Activated CD4-positive, alpha-beta T cell treated with anti-CD3 and anti-CD28 coated beads for 36 hours (primary cell): ENCODE measurements around the gene GAD2. TPM values are rescaled to one million over a fixed set of nuclear protein-coding genes. Genes with fewer than 3 reads are reported as not detected.

Source experiments
- ATAC-seq: fragments of 200-7000 bp; cut with Tn5 transposase; one replicate; pipeline ENCODE4 v1.10.0; 2021; ENCODE audit warnings: mild to moderate bottlenecking, moderate library complexity
- CTCF ChIA-PET: fragments of 350-600 bp; sonication (Branson Sonifier 250); formaldehyde crosslinking; loops from one replicate; lab custom pipeline; 2021; ENCODE audit warnings: antibody characterized with exemption; lab: Charles Lee
- POLR2A ChIA-PET: fragments of 350-600 bp; sonication (Branson Sonifier 250); formaldehyde crosslinking; loops from one replicate; lab custom pipeline; 2021; ENCODE audit warnings: antibody characterized with exemption, inconsistent platforms; lab: Charles Lee
- DNase-seq: peaks from one replicate; pipeline ENCODE4 v3.0.0-alpha.2; 2020
- H3K27ac Mint-ChIP-seq: one replicate; pipeline ENCODE4 v1.8.0; 2021; ENCODE audit warnings: mixed read lengths
- H3K27me3 Mint-ChIP-seq: one replicate; pipeline ENCODE4 v1.8.0; 2021; ENCODE audit warnings: mixed read lengths
- H3K36me3 Mint-ChIP-seq: one replicate; pipeline ENCODE4 v1.8.0; 2021; ENCODE audit warnings: low read depth, mixed read lengths
- H3K4me1 Mint-ChIP-seq: one replicate; pipeline ENCODE4 v1.8.0; 2021; ENCODE audit warnings: mixed read lengths
- H3K4me3 Mint-ChIP-seq: one replicate; pipeline ENCODE4 v1.8.0; 2021; ENCODE audit warnings: mild to moderate bottlenecking, moderate library complexity, mixed read lengths
- H3K9me3 Mint-ChIP-seq: one replicate; pipeline ENCODE4 v1.8.0; 2021; ENCODE audit warnings: low read depth, mixed read lengths
- intact Hi-C, 2 experiments: fragments of 100-400 bp; cut with DNase I in 1 of 2; cut with micrococcal nuclease in 1 of 2; formaldehyde crosslinking; loops; one replicate each; pipeline versions ENCODE4 v1.14.2 to v1.15.1; 2022 to 2024; cut with DNase I, micrococcal nuclease
- total RNA-seq, 2 experiments: library from RNA; stranded (reverse); gene quantifications; one replicate each; pipeline ENCODE4 v1.2.3, GENCODE V29; 2021

The GAD2 gene
- total RNA-seq, 2 experiments from 2014 or later: not detected

GRCh38 chr10:26225322-26225721 lies 8.7 kb downstream of the GAD2 start:
- H3K4me3 Mint-ChIP-seq: no peak overlapping the region
- H3K27me3 Mint-ChIP-seq: peaks cover 50% of the 10 kb centered on the region
- intact Hi-C loops: no loop called here
- H3K4me1 Mint-ChIP-seq: no peaks in the 10 kb centered on the region
- ChIA-PET POLR2A (no interaction called here), CTCF (interaction anchor here (0.6 to 0.8 kb wide), 2 partner anchors 285 to 386 kb away, joined by 3 read pairs; no protein-coding TSS in a partner anchor)
- no peaks in the 10 kb centered on the region for H3K9me3 Mint-ChIP-seq
- H3K27ac Mint-ChIP-seq: no peak overlapping the region
- H3K36me3 Mint-ChIP-seq: no peaks in the 10 kb centered on the region
- ATAC-seq (no peak), DNase-seq (no peak)

GRCh38 chr10:26227786-26228185 lies 11.2 kb downstream of the GAD2 start:
- Mint-ChIP-seq H3K27me3 (peaks cover 33% of the 10 kb centered on the region), H3K9me3 (no peaks in the 10 kb centered on the region), H3K4me1 (no peaks in the 10 kb centered on the region), H3K4me3 (no peak overlapping the region), H3K27ac (no peak overlapping the region), H3K36me3 (no peaks in the 10 kb centered on the region)
- ATAC-seq (no peak), DNase-seq (no peak)
- intact Hi-C loops: no loop called here
- ChIA-PET POLR2A (no interaction called here), CTCF (no interaction called here)

GRCh38 chr10:26232174-26232573 lies 15.6 kb downstream of the GAD2 start:
- no peak for ATAC-seq
- no peaks in the 10 kb centered on the region for H3K36me3 Mint-ChIP-seq
- H3K27me3 Mint-ChIP-seq: peaks cover 24% of the 10 kb centered on the region
- DNase-seq: no peak
- H3K9me3 Mint-ChIP-seq: no peaks in the 10 kb centered on the region
- CTCF ChIA-PET: no interaction called here
- H3K4me1 Mint-ChIP-seq: no peaks in the 10 kb centered on the region
- POLR2A ChIA-PET: no interaction called here
- H3K4me3 Mint-ChIP-seq: no peak overlapping the region
- no peak overlapping the region for H3K27ac Mint-ChIP-seq
- intact Hi-C loops: no loop called here

- Mint-ChIP-seq H3K4me1 (no peaks in the 10 kb centered on the region), H3K27me3 (peaks cover 20% of the 10 kb centered on the region), H3K9me3 (no peaks in the 10 kb centered on the region), H3K4me3 (no peak overlapping the region), H3K36me3 (no peaks in the 10 kb centered on the region), H3K27ac (no peak overlapping the region)
- DNase-seq (no peak), ATAC-seq (no peak)
- ChIA-PET CTCF (interaction anchor here (0.8 kb wide), 1 partner anchor 163 kb away, joined by 4 read pairs; no protein-coding TSS in a partner anchor), POLR2A (no interaction called here)
- intact Hi-C loops: no loop called here
Observed at GRCh38 chr10:26235761-26236160, 19.2 kb downstream of the GAD2 start.

- H3K4me1 Mint-ChIP-seq: no peaks in the 10 kb centered on the region
- H3K36me3 Mint-ChIP-seq: no peaks in the 10 kb centered on the region
- ChIA-PET POLR2A (interaction anchor here (0.6 kb wide), 2 partner anchors 33 to 586 kb away, joined by 3 to 4 read pairs; no protein-coding TSS in a partner anchor), CTCF (no interaction called here)
- DNase-seq: no peak
- peaks cover 27% of the 10 kb centered on the region for H3K27me3 Mint-ChIP-seq
- H3K9me3 Mint-ChIP-seq: no peaks in the 10 kb centered on the region
- no peak overlapping the region for H3K4me3 Mint-ChIP-seq
- intact Hi-C loops: no loop called here
- peak; percentile 53 for ATAC-seq
- H3K27ac Mint-ChIP-seq: no peak overlapping the region
Observed at GRCh38 chr10:26238378-26238777, 21.8 kb downstream of the GAD2 start.

GRCh38 chr10:26242706-26243350 lies 26.3 kb downstream of the GAD2 start:
- H3K4me1 Mint-ChIP-seq: no peaks in the 10 kb centered on the region
- peaks cover 22% of the 10 kb centered on the region for H3K27me3 Mint-ChIP-seq
- POLR2A ChIA-PET: no interaction called here
- no peak overlapping the region for H3K27ac Mint-ChIP-seq
- intact Hi-C loops: no loop called here
- H3K9me3 Mint-ChIP-seq: no peaks in the 10 kb centered on the region
- DNase-seq (no peak), ATAC-seq (no peak)
- no peak overlapping the region for H3K4me3 Mint-ChIP-seq
- H3K36me3 Mint-ChIP-seq: no peaks in the 10 kb centered on the region
- CTCF ChIA-PET: interaction anchor here (0.7 to 1.1 kb wide), 3 partner anchors 9 to 311 kb away, joined by 3 to 5 read pairs (median 3); no protein-coding TSS in a partner anchor

GRCh38 chr10:26243351-26243720 lies 26.8 kb downstream of the GAD2 start:
- no peaks in the 10 kb centered on the region for H3K9me3 Mint-ChIP-seq
- POLR2A ChIA-PET: no interaction called here
- ATAC-seq (no peak), DNase-seq (no peak)
- no peak overlapping the region for H3K4me3 Mint-ChIP-seq
- no peaks in the 10 kb centered on the region for H3K4me1 Mint-ChIP-seq
- H3K27me3 Mint-ChIP-seq: peaks cover 19% of the 10 kb centered on the region
- CTCF ChIA-PET: interaction anchor here (0.8 to 1.1 kb wide), 2 partner anchors 10 to 312 kb away, joined by 3 to 5 read pairs; no protein-coding TSS in a partner anchor
- no peak overlapping the region for H3K27ac Mint-ChIP-seq
- no peaks in the 10 kb centered on the region for H3K36me3 Mint-ChIP-seq
- intact Hi-C loops: no loop called here

GRCh38 chr10:26249681-26250080 lies 33.1 kb downstream of the GAD2 start:
- no peak for DNase-seq
- no peak overlapping the region for H3K27ac Mint-ChIP-seq
- H3K4me1 Mint-ChIP-seq: no peaks in the 10 kb centered on the region
- POLR2A ChIA-PET: no interaction called here
- H3K36me3 Mint-ChIP-seq: no peaks in the 10 kb centered on the region
- intact Hi-C loops: no loop called here
- no peak for ATAC-seq
- CTCF ChIA-PET: no interaction called here
- no peaks in the 10 kb centered on the region for H3K9me3 Mint-ChIP-seq
- H3K27me3 Mint-ChIP-seq: peaks cover 9% of the 10 kb centered on the region
- H3K4me3 Mint-ChIP-seq: no peak overlapping the region

- DNase-seq (no peak), ATAC-seq (no peak)
- Mint-ChIP-seq H3K4me3 (no peak overlapping the region), H3K9me3 (no peaks in the 10 kb centered on the region), H3K4me1 (no peaks in the 10 kb centered on the region), H3K27ac (no peak overlapping the region), H3K36me3 (no peaks in the 10 kb centered on the region), H3K27me3 (peaks cover 12% of the 10 kb centered on the region)
- POLR2A ChIA-PET: no interaction called here
- intact Hi-C loops: no loop called here
- CTCF ChIA-PET: no interaction called here
Observed at GRCh38 chr10:26251925-26252324, 35.4 kb downstream of the GAD2 start.

GRCh38 chr10:26254616-26255015 lies 38.0 kb downstream of the GAD2 start:
- ChIA-PET POLR2A (no interaction called here), CTCF (no interaction called here)
- Mint-ChIP-seq H3K27ac (no peak overlapping the region), H3K27me3 (peaks cover 18% of the 10 kb centered on the region), H3K4me1 (no peaks in the 10 kb centered on the region), H3K9me3 (no peaks in the 10 kb centered on the region), H3K4me3 (no peak overlapping the region), H3K36me3 (no peaks in the 10 kb centered on the region)
- ATAC-seq: no peak
- DNase-seq: no peak
- intact Hi-C loops: no loop called here

- Mint-ChIP-seq H3K4me3 (no peak overlapping the region), H3K36me3 (no peaks in the 10 kb centered on the region), H3K4me1 (no peaks in the 10 kb centered on the region), H3K27me3 (peaks cover 23% of the 10 kb centered on the region), H3K9me3 (no peaks in the 10 kb centered on the region), H3K27ac (no peak overlapping the region)
- ChIA-PET CTCF (no interaction called here), POLR2A (no interaction called here)
- DNase-seq (no peak), ATAC-seq (no peak)
- intact Hi-C loops: no loop called here
Observed at GRCh38 chr10:26259341-26259740, 42.8 kb downstream of the GAD2 start.

GRCh38 chr10:26269754-26270153 lies 53.2 kb downstream of the GAD2 start:
- no peaks in the 10 kb centered on the region for H3K9me3 Mint-ChIP-seq
- ATAC-seq (no peak), DNase-seq (no peak)
- intact Hi-C loops: loop anchor here (1.0 to 10.0 kb wide), 2 partner anchors 394 to 515 kb away; no protein-coding TSS in a partner anchor
- H3K4me3 Mint-ChIP-seq: no peak overlapping the region
- POLR2A ChIA-PET: no interaction called here
- H3K27me3 Mint-ChIP-seq: peaks cover 7% of the 10 kb centered on the region
- H3K27ac Mint-ChIP-seq: no peak overlapping the region
- CTCF ChIA-PET: no interaction called here
- H3K4me1 Mint-ChIP-seq: no peaks in the 10 kb centered on the region
- no peaks in the 10 kb centered on the region for H3K36me3 Mint-ChIP-seq
